Suprapubic skin (tissue), 4 donors: ENCODE data around the gene CEACAM16. TPM values are rescaled to one million over a fixed set of nuclear protein-coding genes. Genes with fewer than 3 reads are reported as not detected.

Source experiments
- DNase-seq, 2 donors: peaks; one replicate each; pipeline ENCODE4 v3.0.0-alpha.2; 2019; ENCODE audit warnings: low spot score in 2 of 2
- H3K27ac ChIP-seq: fragments of 200-600 bp; sonication (generic); one replicate; pipeline ENCODE4 v1.5.1; 2019
- H3K27me3 ChIP-seq: fragments of 200-600 bp; sonication (generic); one replicate; pipeline ENCODE4 v1.5.1; 2019
- H3K36me3 ChIP-seq: fragments of 200-600 bp; sonication (generic); one replicate; pipeline ENCODE4 v1.5.1; 2019
- H3K4me1 ChIP-seq: fragments of 200-600 bp; sonication (generic); one replicate; pipeline ENCODE4 v1.5.1; 2019
- H3K4me3 ChIP-seq: fragments of 200-600 bp; sonication (generic); one replicate; pipeline ENCODE4 v1.5.1; 2019; ENCODE audit warnings: mild to moderate bottlenecking
- H3K9me3 ChIP-seq: fragments of 200-600 bp; sonication (generic); one replicate; pipeline ENCODE4 v1.5.1; 2019
- EP300 ChIP-seq: sonication (generic); formaldehyde crosslinking; IDR thresholded peaks from one replicate; pipeline ENCODE4 v1.6.1; 2017; ENCODE audit warnings: antibody characterized with exemption
- POLR2A ChIP-seq, 2 donors: fragments of 450-650 bp; IDR thresholded peaks; one replicate each; pipeline ENCODE4 v1.6.1; 2017; ENCODE audit warnings: antibody characterized with exemption in 2 of 2, mild to moderate bottlenecking in 2 of 2, moderate library complexity in 2 of 2
- POLR2AphosphoS5 ChIP-seq, 3 donors: sonication (generic); formaldehyde crosslinking; IDR thresholded peaks; one replicate each; pipeline ENCODE4 v1.6.1; 2017; ENCODE audit warnings: antibody characterized with exemption in 3 of 3
- WGBS: methylation state at CpG from one replicate; pipeline ENCODE4 v1.1.5; 2018; 5-methylcytosine and 5-hydroxymethylcytosine counted together
- total RNA-seq, 4 donors: library from RNA; depleted of rRNA; stranded (reverse); fragments of >200 nt; gene quantifications; one replicate each; pipeline ENCODE4 v1.1.0, GENCODE V29; 2016
- TF ChIP-seq, protein P1 (sequence below), 2 donors: fragments of 200-600 bp in 1 of 2; fragments of 450-650 bp in 1 of 2; sonication (generic) in 1 of 2; IDR thresholded peaks; one replicate each; pipeline ENCODE4 v1.5.1; 2016 to 2019; ENCODE audit warnings: antibody characterized with exemption in 2 of 2, mild to moderate bottlenecking in 1 of 2, moderate library complexity in 1 of 2

The CEACAM16 gene
- total RNA-seq, 4 donors from 2014 or later: not detected

DNA sequence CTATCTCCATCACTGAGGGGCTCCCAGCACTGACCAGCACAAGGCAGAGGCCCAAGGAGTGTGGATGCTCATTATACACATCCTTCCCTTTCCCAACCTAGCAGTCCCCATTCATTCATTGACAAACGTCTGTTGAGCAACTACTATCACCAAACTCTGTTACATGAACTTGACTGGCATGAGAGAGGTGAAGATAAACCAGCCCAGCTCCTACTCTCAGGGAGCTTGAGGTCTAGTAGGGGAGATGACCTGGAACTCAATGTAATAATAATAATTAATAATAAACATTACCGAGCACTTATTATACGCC lies 8.9 kb upstream of the CEACAM16 start:
- H3K27ac ChIP-seq: no peak overlapping the region

DNA sequence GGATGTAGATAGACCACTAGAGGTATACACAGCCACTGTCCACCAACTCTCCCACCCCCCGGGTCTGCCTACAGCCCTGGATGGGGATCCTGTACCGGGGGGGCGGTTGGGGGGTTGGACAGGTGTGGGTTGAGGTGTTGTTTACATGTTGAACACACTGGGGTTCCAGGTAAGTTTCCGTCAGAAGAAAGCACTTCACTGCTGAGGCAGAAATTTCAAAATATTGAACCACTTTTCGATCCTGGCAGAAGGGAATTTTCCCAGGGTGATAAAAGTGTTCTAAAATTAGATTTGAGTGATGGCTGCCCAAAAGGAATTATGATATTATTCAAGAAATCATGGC lies 6.6 kb upstream of the CEACAM16 start:
- Histone ChIP-seq H3K4me1 (peaks cover 13% of the 10 kb centered on the region), H3K36me3 (no peaks in the 10 kb centered on the region), H3K9me3 (no peaks in the 10 kb centered on the region), H3K4me3 (no peak overlapping the region), H3K27ac (no peak overlapping the region), H3K27me3 (peaks cover under 1% of the 10 kb centered on the region)
- 28% methylated on average over 5 of the region's 5 CpGs for WGBS
- no peak for DNase-seq
- TF ChIP-seq POLR2A (IDR thresholded peaks at IDR 0.05) (no peak), POLR2AphosphoS5 (IDR thresholded peaks at IDR 0.05) (no peak), EP300 (no peak)
- TF ChIP-seq, protein P1, sequence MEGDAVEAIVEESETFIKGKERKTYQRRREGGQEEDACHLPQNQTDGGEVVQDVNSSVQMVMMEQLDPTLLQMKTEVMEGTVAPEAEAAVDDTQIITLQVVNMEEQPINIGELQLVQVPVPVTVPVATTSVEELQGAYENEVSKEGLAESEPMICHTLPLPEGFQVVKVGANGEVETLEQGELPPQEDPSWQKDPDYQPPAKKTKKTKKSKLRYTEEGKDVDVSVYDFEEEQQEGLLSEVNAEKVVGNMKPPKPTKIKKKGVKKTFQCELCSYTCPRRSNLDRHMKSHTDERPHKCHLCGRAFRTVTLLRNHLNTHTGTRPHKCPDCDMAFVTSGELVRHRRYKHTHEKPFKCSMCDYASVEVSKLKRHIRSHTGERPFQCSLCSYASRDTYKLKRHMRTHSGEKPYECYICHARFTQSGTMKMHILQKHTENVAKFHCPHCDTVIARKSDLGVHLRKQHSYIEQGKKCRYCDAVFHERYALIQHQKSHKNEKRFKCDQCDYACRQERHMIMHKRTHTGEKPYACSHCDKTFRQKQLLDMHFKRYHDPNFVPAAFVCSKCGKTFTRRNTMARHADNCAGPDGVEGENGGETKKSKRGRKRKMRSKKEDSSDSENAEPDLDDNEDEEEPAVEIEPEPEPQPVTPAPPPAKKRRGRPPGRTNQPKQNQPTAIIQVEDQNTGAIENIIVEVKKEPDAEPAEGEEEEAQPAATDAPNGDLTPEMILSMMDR (IDR thresholded peaks at IDR 0.05): no peak

More for the DNA sequence above, 8.9 kb upstream of the CEACAM16 start:
- no peak overlapping the region for H3K4me3 ChIP-seq
- no peaks in the 10 kb centered on the region for H3K9me3 ChIP-seq
- peaks cover 13% of the 10 kb centered on the region for H3K4me1 ChIP-seq
- H3K27me3 ChIP-seq: no peaks in the 10 kb centered on the region
- TF ChIP-seq POLR2A (IDR thresholded peaks at IDR 0.05) (no peak), POLR2AphosphoS5 (IDR thresholded peaks at IDR 0.05) (no peak), EP300 (no peak)
- TF ChIP-seq, protein P1 (IDR thresholded peaks at IDR 0.05): no peak
- DNase-seq: no peak
- 85% methylated on average over 3 of the region's 3 CpGs for WGBS
- no peaks in the 10 kb centered on the region for H3K36me3 ChIP-seq

DNA sequence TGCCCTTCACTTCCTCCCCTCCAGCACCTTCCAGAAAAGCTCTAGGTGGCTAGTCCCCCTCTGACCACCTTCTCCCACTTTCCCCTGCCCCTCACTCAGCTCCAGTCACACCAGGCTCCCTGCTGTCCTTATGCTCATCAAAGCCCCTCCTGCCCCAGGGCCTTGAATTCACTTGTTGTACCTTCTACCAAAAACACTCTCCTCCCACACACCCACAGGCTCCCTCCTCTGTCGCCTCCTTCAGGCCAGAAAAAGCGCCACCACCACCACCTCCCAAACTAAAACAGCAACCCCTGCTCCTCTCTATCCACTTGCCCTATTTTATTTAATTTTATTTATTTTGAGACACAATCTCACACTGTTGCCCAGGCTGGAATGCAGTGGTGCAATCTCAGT lies 4.8 kb upstream of the CEACAM16 start:
- Histone ChIP-seq H3K36me3 (no peaks in the 10 kb centered on the region), H3K9me3 (no peaks in the 10 kb centered on the region), H3K4me1 (peaks cover 8% of the 10 kb centered on the region), H3K27me3 (peaks cover 5% of the 10 kb centered on the region), H3K27ac (no peak overlapping the region), H3K4me3 (no peak overlapping the region)
- WGBS: 86% methylated on average over 2 of the region's 2 CpGs
- no peak for DNase-seq
- TF ChIP-seq POLR2A (IDR thresholded peaks at IDR 0.05) (no peak), POLR2AphosphoS5 (IDR thresholded peaks at IDR 0.05) (no peak), EP300 (no peak)
- TF ChIP-seq, protein P1 (IDR thresholded peaks at IDR 0.05): no peak

DNA sequence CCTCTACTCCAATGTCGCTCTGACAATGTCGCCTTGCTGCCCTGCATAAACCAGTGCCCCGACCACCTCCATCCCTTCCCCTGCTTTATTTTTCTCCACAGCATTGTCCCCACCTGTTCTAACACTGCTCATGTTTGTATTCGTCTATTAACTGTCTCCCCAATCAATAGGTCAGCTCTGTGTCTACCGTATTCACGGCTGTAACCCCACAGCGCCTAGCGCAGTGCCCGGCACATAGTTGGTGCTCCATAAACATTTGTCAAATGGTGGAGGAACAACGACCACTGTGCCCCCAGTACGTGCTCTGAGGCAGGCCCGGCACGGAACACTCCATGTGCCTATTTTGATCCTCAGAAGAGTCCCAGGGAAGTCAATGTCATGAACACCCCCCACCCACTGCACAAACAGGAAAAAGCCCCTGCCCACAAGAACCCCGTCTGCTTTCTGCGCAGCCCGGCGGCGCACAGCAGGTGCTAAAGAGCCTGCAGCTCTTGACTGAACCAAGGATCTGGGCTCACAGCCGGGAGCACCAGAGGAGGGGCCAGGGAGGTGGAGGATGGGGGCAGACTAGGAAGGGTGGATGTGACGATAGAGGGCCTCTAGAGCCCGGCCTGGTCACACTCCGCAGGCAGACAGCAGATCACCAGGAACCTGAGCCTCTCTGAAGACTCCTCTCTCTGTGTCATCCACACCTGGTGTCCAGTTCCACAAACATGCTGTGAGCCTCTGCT lies 1.8 kb upstream of the CEACAM16 start:
- peaks cover 4% of the 10 kb centered on the region for H3K4me1 ChIP-seq
- no peak overlapping the region for H3K27ac ChIP-seq
- H3K4me3 ChIP-seq: no peak overlapping the region
- H3K27me3 ChIP-seq: peaks cover 5% of the 10 kb centered on the region
- no peaks in the 10 kb centered on the region for H3K36me3 ChIP-seq
- no peak for DNase-seq
- no peak for TF ChIP-seq EP300
- no peak for TF ChIP-seq POLR2AphosphoS5 (IDR thresholded peaks at IDR 0.05)
- no peak for TF ChIP-seq POLR2A (IDR thresholded peaks at IDR 0.05)
- TF ChIP-seq, protein P1 (IDR thresholded peaks at IDR 0.05): no peak
- no peaks in the 10 kb centered on the region for H3K9me3 ChIP-seq
- WGBS: 84% methylated on average over 13 of the region's 22 CpGs

DNA sequence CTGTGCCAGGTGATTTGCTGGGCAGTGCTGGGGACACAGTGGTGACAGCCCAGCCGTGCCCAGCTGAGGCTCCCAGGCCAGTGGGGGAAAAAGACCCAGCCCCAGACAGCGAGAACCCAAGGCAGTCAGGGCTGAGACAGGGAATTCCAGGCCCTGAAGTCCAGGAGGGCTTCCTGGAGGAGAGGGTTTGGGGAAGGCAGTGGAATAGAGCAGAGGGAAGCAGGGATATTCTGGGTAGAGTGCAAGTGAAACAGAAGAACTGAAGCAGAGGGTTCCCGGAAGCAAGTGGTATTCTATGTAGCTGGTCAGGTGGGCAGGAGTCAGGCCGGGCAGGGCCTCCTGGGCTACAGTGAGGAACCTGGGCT lies 1.3 kb upstream of the CEACAM16 start:
- Histone ChIP-seq H3K4me1 (no peaks in the 10 kb centered on the region), H3K27me3 (peaks cover 5% of the 10 kb centered on the region), H3K27ac (no peak overlapping the region), H3K4me3 (no peak overlapping the region), H3K9me3 (no peaks in the 10 kb centered on the region), H3K36me3 (no peaks in the 10 kb centered on the region)
- DNase-seq: no peak
- WGBS: 86% methylated on average over 4 of the region's 4 CpGs
- TF ChIP-seq EP300: no peak
- no peak for TF ChIP-seq POLR2A (IDR thresholded peaks at IDR 0.05)
- no peak for TF ChIP-seq POLR2AphosphoS5 (IDR thresholded peaks at IDR 0.05)
- TF ChIP-seq, protein P1 (IDR thresholded peaks at IDR 0.05): no peak
